HepG2 (cell line): ENCODE measurements around the gene CRY1. TPM values are rescaled to one million over a fixed set of nuclear protein-coding genes. Genes with fewer than 3 reads are reported as not detected.

ENCODE experiments used
- ATAC-seq: fragments of 200-7000 bp; cut with Tn5 transposase; 3 replicates; pipeline ENCODE4 v1.9.1; 2020; ENCODE audit warnings: mild to moderate bottlenecking, moderate library complexity
- Bru-seq: library from RNA; stranded (reverse); fragments of 400-500 nt; gene quantifications from one replicate; lab custom pipeline; 2021; lab: Mats Ljungman, UMichigan
- BruChase-seq, 2 experiments: library from RNA; stranded (reverse); fragments of 400-500 nt; gene quantifications; one replicate each; lab custom pipeline; 2021; lab: Mats Ljungman, UMichigan
- BruUV-seq: library from RNA; stranded (reverse); fragments of 400-500 nt; replicated peaks from 2 replicates; lab custom pipeline; 2021; lab: Mats Ljungman, UMichigan
- CTCF ChIA-PET: fragments of 300-600 bp; formaldehyde crosslinking; extraction: SDS; loops from one replicate; lab custom pipeline; 2021; ENCODE audit warnings: low total read pairs, inconsistent platforms, low intra/inter-chr PET ratio; lab: Yijun Ruan, JAX
- POLR2A ChIA-PET: fragments of 350-600 bp; sonication (Branson Sonifier 250); formaldehyde crosslinking; loops from one replicate; lab custom pipeline; 2020; ENCODE audit warnings: antibody characterized with exemption, inconsistent platforms; lab: Yijun Ruan, JAX
- DNase-seq: peaks from one replicate; pipeline ENCODE4 v3.0.0-alpha.2; 2015; ENCODE audit warnings: low spot score
- FAIRE-seq: peaks from 3 replicates; lab custom pipeline; 2011; peaks lifted over from hg19 to GRCh38; lab: Jason Lieb, UNC
- H2AFZ ChIP-seq: one replicate; pipeline ENCODE4 v1.6.1; 2011; ENCODE audit warnings: low read length, inconsistent platforms
- H3K27ac ChIP-seq: fragments of 300-600 bp; 3 replicates; pipeline ENCODE4 v1.8.0; 2011; ENCODE audit warnings: mixed run types, mild to moderate bottlenecking, mixed read lengths, low read length, inconsistent platforms; ENCODE audit not compliant: insufficient read depth; ENCODE audit errors: extremely low read length
- H3K27me3 ChIP-seq, 2 experiments: fragments of 200-600 bp in 1 of 2; 2 replicates in 1 of 2; 3 replicates in 1 of 2; pipeline versions ENCODE4 v1.6.0 to v1.8.0; 2011; ENCODE audit warnings: low read length in 2 of 2, mild to moderate bottlenecking in 2 of 2, moderate library complexity in 2 of 2, inconsistent platforms in 1 of 2; ENCODE audit not compliant: insufficient read depth in 2 of 2, control insufficient read depth in 1 of 2
- H3K36me3 ChIP-seq, 2 experiments: fragments of 200-600 bp in 1 of 2; replicated peaks in 1 of 2; 2 replicates in 1 of 2; 3 replicates in 1 of 2; pipeline versions ENCODE4 v1.5.1 to v1.8.0; 2011; ENCODE audit warnings: low read length in 2 of 2, inconsistent platforms in 1 of 2; ENCODE audit not compliant: insufficient read depth in 2 of 2, control insufficient read depth in 1 of 2
- H3K4me1 ChIP-seq: 2 replicates; pipeline ENCODE4 v1.5.1; 2012; ENCODE audit warnings: low read length, inconsistent platforms; ENCODE audit not compliant: insufficient read depth
- H3K4me2 ChIP-seq: 2 replicates; pipeline ENCODE4 v1.6.0; 2011; ENCODE audit warnings: low read depth, low read length, inconsistent platforms
- H3K4me3 ChIP-seq, 3 experiments: fragments of 200-600 bp in 1 of 3; sonication (generic), shearing (Covaris generic) in 1 of 3; replicated peaks in 1 of 3; 2 replicates each; pipeline ENCODE4 v1.5.1; 2011 to 2016; ENCODE audit warnings: low read length in 3 of 3, inconsistent platforms in 2 of 3, low read depth in 2 of 3, mild to moderate bottlenecking in 2 of 3, control low read depth in 1 of 3, mixed read lengths in 1 of 3; ENCODE audit not compliant: insufficient read depth in 1 of 3
- H3K79me2 ChIP-seq: one replicate; pipeline ENCODE4 v1.6.1; 2011; ENCODE audit warnings: low read length, inconsistent platforms; ENCODE audit not compliant: insufficient read depth
- H3K9ac ChIP-seq: 2 replicates; pipeline ENCODE4 v1.6.0; 2011; ENCODE audit warnings: mild to moderate bottlenecking, low read depth, low read length, inconsistent platforms; ENCODE audit not compliant: insufficient read depth
- H3K9me3 ChIP-seq: 2 replicates; pipeline ENCODE4 v1.5.1; 2012; ENCODE audit warnings: mild to moderate bottlenecking, low read length
- H4K20me1 ChIP-seq: 2 replicates; pipeline ENCODE4 v1.6.0; 2011; ENCODE audit warnings: inconsistent platforms, mild to moderate bottlenecking, low read length, moderate library complexity; ENCODE audit not compliant: insufficient read depth
- ARHGAP35 ChIP-seq: sonication (generic); formaldehyde crosslinking; IDR thresholded peaks from 2 replicates; pipeline ENCODE4 v1.9.0; 2022; ENCODE audit warnings: mild to moderate bottlenecking, inconsistent platforms, moderate library complexity, missing genetic modification reagents, borderline replicate concordance
- CREM ChIP-seq, 2 experiments: sonication (generic) in 1 of 2; formaldehyde crosslinking in 1 of 2; IDR thresholded peaks; 2 replicates each; pipeline versions ENCODE4 v1.4.0 to v1.6.1; 2016 to 2020; ENCODE audit warnings: antibody characterized with exemption in 1 of 2, mild to moderate bottlenecking in 1 of 2, missing genetic modification reagents in 1 of 2
- HDAC6 ChIP-seq: fragments of 200-600 bp; sonication (generic); IDR thresholded peaks from 2 replicates; pipeline ENCODE4 v1.7.0; 2017; ENCODE audit warnings: mild to moderate bottlenecking, antibody characterized with exemption, low read length, low read depth
- HNRNPUL1 ChIP-seq: fragments of 200-400 bp; formaldehyde crosslinking; IDR thresholded peaks from 2 replicates; pipeline ENCODE4 v1.6.1; 2017; ENCODE audit warnings: low read depth, mild to moderate bottlenecking, low read length, moderate library complexity
- WIZ ChIP-seq: sonication (generic); formaldehyde crosslinking; IDR thresholded peaks from 2 replicates; pipeline ENCODE4 v1.5.1; 2020; ENCODE audit warnings: mild to moderate bottlenecking, missing genetic modification reagents
- ZFY ChIP-seq: sonication (generic); formaldehyde crosslinking; IDR thresholded peaks from 2 replicates; pipeline ENCODE4 v1.4.0; 2020; ENCODE audit warnings: missing genetic modification reagents
- ZNF557 ChIP-seq: sonication (generic); formaldehyde crosslinking; IDR thresholded peaks from 2 replicates; pipeline ENCODE4 v1.4.0; 2020; ENCODE audit warnings: missing genetic modification reagents
- WGBS: methylation state at CpG from one replicate; pipeline ENCODE4 v1.1.6; 2017; ENCODE audit warnings: low lambda C conversion rate; 5-methylcytosine and 5-hydroxymethylcytosine counted together
- in situ Hi-C: cut with HindIII; loops from 2 replicates; pipeline ENCODE4 v1.10.0; 2017; ENCODE audit warnings: low pct_unique_long_range_greater_than_20kb; ENCODE audit not compliant: extremely low pct_ligation_motif_present
- intact Hi-C: fragments of 100-400 bp; cut with micrococcal nuclease; formaldehyde crosslinking; loops from one replicate; pipeline ENCODE4 v1.10.0; 2022; ENCODE audit not compliant: unreplicated experiment
- long read RNA-seq, 2 experiments: library from RNA in 1 of 2; library from polyadenylated mRNA in 1 of 2; stranded (forward) in 1 of 2; unstranded in 1 of 2; transcript quantifications; one replicate each; pipeline ENCODE4 v2.0.0, GENCODE V29; 2019 to 2022
- polyA minus RNA-seq, 3 experiments: library from RNA; depleted of rRNA, polyadenylated mRNA; stranded (reverse); fragments of >200 nt; gene quantifications; 2 replicates each; pipeline ENCODE4 v1.2.3, GENCODE V29; 2011; ENCODE audit warnings: low replicate concordance in 1 of 3
- polyA plus RNA-seq, 8 experiments: library from polyadenylated mRNA; depleted of rRNA in 3 of 8; stranded (reverse) in 7 of 8; unstranded in 1 of 8; fragments of >200 nt; fragmentation: Illumina TruSeq in 4 of 8; extraction: Trizol in 4 of 8; gene quantifications; 2 replicates each; pipeline versions ENCODE4 v1.2.1 to v1.2.3, GENCODE V29; 2011 to 2016; ENCODE audit warnings: low read depth in 4 of 8, missing spikeins in 1 of 8, mixed read lengths in 1 of 8; ENCODE audit not compliant: insufficient read depth in 1 of 8
- total RNA-seq, 5 experiments: library from RNA; depleted of rRNA; stranded (reverse); fragments of >200 nt; fragmentation: Illumina TruSeq; extraction: Trizol; gene quantifications; 2 replicates each; pipeline ENCODE4 v1.2.3, GENCODE V29; 2016; ENCODE audit warnings: low read depth in 1 of 5
- TF ChIP-seq, protein P1 (sequence below): sonication (generic); formaldehyde crosslinking; IDR thresholded peaks from 2 replicates; pipeline ENCODE4 v1.5.1; 2020; ENCODE audit warnings: missing genetic modification reagents, mild to moderate bottlenecking, borderline replicate concordance
- TF ChIP-seq, protein P2 (sequence below): sonication (generic); formaldehyde crosslinking; IDR thresholded peaks from 2 replicates; pipeline ENCODE4 v1.8.1; 2022; ENCODE audit warnings: mild to moderate bottlenecking, missing genetic modification reagents

CRY1 gene
- total RNA-seq (2016; rRNA removed; fragmentation: Illumina TruSeq; extraction: Trizol) (13.9 and 16.2 TPM in 2 replicates), polyA plus RNA-seq (2011; rRNA removed) (10.0 and 11.4 TPM in 2 replicates), polyA minus RNA-seq (2011; rRNA and poly(A)+ RNA removed; ENCODE audit: low replicate concordance) (5.5 and 7.3 TPM in 2 replicates), Bru-seq, nascent RNA (percentile 62 among the genes with signal in this experiment), BruChase-seq, experiment 1, labeled RNA remaining after a 6-hour chase (percentile 62 among the genes with signal in this experiment), BruChase-seq, experiment 2, labeled RNA remaining after a 2-hour chase (percentile 59 among the genes with signal in this experiment)
- total RNA-seq (2016; cell fraction: cytosol; rRNA removed; fragmentation: Illumina TruSeq; extraction: Trizol; ENCODE audit: low read depth): 2.1 and 4.7 TPM in 2 replicates
- total RNA-seq (2016; cell fraction: insoluble cytoplasmic fraction; rRNA removed; fragmentation: Illumina TruSeq; extraction: Trizol): 15.3 and 15.7 TPM in 2 replicates
- total RNA-seq (2016; cell fraction: membrane; rRNA removed; fragmentation: Illumina TruSeq; extraction: Trizol): 6.4 and 7.1 TPM in 2 replicates
- total RNA-seq (2016; cell fraction: nucleus; rRNA removed; fragmentation: Illumina TruSeq; extraction: Trizol): 15.0 and 16.0 TPM in 2 replicates
- 3.6 and 4.8 TPM in 2 replicates for polyA plus RNA-seq (2011; cell fraction: cytosol; rRNA removed)
- 34.2 and 41.9 TPM in 2 replicates for polyA plus RNA-seq (2011; cell fraction: nucleus; rRNA removed)
- polyA plus RNA-seq (2012): 10.3 and 12.9 TPM in 2 replicates
- 0.71 and 0.82 TPM in 2 replicates for polyA plus RNA-seq (2016; cell fraction: cytosol; fragmentation: Illumina TruSeq; extraction: Trizol; ENCODE audit: low read depth)
- 14.1 and 15.2 TPM in 2 replicates for polyA plus RNA-seq (2016; cell fraction: insoluble cytoplasmic fraction; fragmentation: Illumina TruSeq; extraction: Trizol; ENCODE audit: low read depth)
- 2.0 and 2.4 TPM in 2 replicates for polyA plus RNA-seq (2016; cell fraction: membrane; fragmentation: Illumina TruSeq; extraction: Trizol; ENCODE audit: low read depth)
- 28.5 and 29.3 TPM in 2 replicates for polyA plus RNA-seq (2016; cell fraction: nucleus; fragmentation: Illumina TruSeq; extraction: Trizol; ENCODE audit: insufficient read depth, low read depth)
- 4.3 and 5.8 TPM in 2 replicates for polyA minus RNA-seq (2011; cell fraction: cytosol; rRNA and poly(A)+ RNA removed)
- polyA minus RNA-seq (2011; cell fraction: nucleus; rRNA and poly(A)+ RNA removed): 21.1 and 23.1 TPM in 2 replicates
- long read RNA-seq, experiment 1, partial matches to known transcripts: 0 of 6 reads
- long read RNA-seq, experiment 1, other reads (novel, unspliced or antisense): 2 of 6 reads
- long read RNA-seq, experiment 2, transcript CRY1-201 (13 exons, 3,267 nt): major isoform, 8 of 19 reads
- long read RNA-seq, experiment 2, partial matches to known transcripts: 4 of 19 reads
- long read RNA-seq, experiment 2, other reads (novel, unspliced or antisense): 7 of 19 reads

DNA sequence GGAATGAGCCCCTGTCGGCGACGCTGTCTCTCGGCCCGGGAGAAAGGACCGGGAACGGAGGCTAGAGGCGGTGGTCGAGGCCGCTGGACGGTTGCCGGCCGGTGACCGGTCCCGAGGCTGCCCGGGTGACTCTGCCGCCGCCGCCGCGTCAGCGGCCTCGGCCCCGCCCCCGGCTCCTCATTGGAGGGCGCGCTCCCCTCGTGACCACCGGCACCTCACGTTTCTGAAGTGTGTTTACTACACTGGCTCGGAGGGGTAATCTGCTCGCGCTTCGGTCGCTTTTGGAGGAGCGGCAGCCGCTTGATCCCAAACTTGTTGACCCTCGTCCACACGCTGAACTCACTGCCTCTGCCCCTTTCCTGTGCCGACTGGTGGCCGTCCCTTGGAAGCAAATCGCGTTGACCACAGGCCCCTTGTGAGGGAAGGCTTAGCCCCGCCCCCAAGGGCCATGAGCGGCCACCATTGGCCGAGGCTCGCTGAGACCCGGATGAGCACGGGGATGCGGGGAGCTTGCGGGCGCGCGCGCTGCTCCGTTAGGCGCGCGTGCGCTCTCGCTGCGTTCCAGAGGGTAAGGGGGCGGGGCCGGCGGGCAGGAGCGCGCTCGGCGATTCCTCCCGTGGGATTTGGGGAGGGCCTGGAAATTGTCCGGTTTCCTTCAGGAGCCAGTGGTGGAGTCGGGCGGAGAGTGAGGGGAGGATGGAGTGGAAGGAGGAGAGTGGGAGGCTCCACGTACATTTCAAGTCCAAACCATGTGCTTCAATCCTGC lies at the start of gene CRY1:
TSS of gene CRY1 (minus strand) at position 133 of the 766 bp plus-strand sequence. CDS start 588 bp downstream, outside the sequence.
- 2% methylated on average over 16 of the region's 74 CpGs for WGBS
- POLR2A ChIA-PET: interaction anchor here (0.9 to 1.3 kb wide), 6 partner anchors 11 to 736 kb away, joined by 3 to 12 read pairs (median 8); partner anchors contain the start of genes MTERF2, POLR3B and TMEM263
- BruUV-seq: no TSS peak
- TF ChIP-seq, protein P1, sequence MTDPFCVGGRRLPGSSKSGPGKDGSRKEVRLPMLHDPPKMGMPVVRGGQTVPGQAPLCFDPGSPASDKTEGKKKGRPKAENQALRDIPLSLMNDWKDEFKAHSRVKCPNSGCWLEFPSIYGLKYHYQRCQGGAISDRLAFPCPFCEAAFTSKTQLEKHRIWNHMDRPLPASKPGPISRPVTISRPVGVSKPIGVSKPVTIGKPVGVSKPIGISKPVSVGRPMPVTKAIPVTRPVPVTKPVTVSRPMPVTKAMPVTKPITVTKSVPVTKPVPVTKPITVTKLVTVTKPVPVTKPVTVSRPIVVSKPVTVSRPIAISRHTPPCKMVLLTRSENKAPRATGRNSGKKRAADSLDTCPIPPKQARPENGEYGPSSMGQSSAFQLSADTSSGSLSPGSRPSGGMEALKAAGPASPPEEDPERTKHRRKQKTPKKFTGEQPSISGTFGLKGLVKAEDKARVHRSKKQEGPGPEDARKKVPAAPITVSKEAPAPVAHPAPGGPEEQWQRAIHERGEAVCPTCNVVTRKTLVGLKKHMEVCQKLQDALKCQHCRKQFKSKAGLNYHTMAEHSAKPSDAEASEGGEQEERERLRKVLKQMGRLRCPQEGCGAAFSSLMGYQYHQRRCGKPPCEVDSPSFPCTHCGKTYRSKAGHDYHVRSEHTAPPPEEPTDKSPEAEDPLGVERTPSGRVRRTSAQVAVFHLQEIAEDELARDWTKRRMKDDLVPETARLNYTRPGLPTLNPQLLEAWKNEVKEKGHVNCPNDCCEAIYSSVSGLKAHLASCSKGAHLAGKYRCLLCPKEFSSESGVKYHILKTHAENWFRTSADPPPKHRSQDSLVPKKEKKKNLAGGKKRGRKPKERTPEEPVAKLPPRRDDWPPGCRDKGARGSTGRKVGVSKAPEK (CRISPR knock-in tag): no peak
- TF ChIP-seq HDAC6: no peak
- 0 out of 2 replicates have a peak, but pooled peaks have one; percentile 37 for TF ChIP-seq ZNF557 (CRISPR knock-in tag)
- TF ChIP-seq WIZ (CRISPR knock-in tag): no peak
- TF ChIP-seq, protein P2, sequence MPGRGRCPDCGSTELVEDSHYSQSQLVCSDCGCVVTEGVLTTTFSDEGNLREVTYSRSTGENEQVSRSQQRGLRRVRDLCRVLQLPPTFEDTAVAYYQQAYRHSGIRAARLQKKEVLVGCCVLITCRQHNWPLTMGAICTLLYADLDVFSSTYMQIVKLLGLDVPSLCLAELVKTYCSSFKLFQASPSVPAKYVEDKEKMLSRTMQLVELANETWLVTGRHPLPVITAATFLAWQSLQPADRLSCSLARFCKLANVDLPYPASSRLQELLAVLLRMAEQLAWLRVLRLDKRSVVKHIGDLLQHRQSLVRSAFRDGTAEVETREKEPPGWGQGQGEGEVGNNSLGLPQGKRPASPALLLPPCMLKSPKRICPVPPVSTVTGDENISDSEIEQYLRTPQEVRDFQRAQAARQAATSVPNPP (CRISPR knock-in tag): peak; percentile 70; the same call in 1 of the 2 replicates
- peak; percentile 90 for TF ChIP-seq ZFY
- TF ChIP-seq HNRNPUL1: no peak
- TF ChIP-seq ARHGAP35 (CRISPR knock-in tag): no peak
- TF ChIP-seq CREM (IDR thresholded peaks at IDR 0.05): no peak; the same call in 1 of the 2 replicates
- TF ChIP-seq CREM (CRISPR knock-in tag; IDR thresholded peaks at IDR 0.05): no peak

More for the DNA sequence above, at the start of gene CRY1:
- no peaks in the 10 kb centered on the region; a peak in 1 of 5 replicates for H3K27me3 ChIP-seq
- FAIRE-seq: peak; percentile 73
- DNase-seq: peak; percentile 89
- H3K79me2 ChIP-seq: peaks cover 30% of the 10 kb centered on the region
- CTCF ChIA-PET: no interaction called here
- peak within 1 kb of the TSS; percentile 97 for H3K9ac ChIP-seq
- H2AFZ ChIP-seq: peak within 1 kb of the TSS; percentile 86
- peak; percentile 91 for ATAC-seq
- H3K9me3 ChIP-seq: 0 out of 2 replicates have a peak, but pooled peaks cover 8% of the 10 kb centered on the region
- H3K4me3 ChIP-seq: peak within 1 kb of the TSS; percentile 70 to 95 (median 78)
- H3K27ac ChIP-seq: peak within 1 kb of the TSS; percentile 99
- peak within 1 kb of the TSS; percentile 92 for H3K4me2 ChIP-seq
- intact Hi-C loops (loop anchor here (2.0 kb wide), 1 partner anchor 137 kb away; no protein-coding TSS in a partner anchor), in situ Hi-C loops (no loop called here)
- H3K36me3 ChIP-seq: no peaks in the 10 kb centered on the region
- no peaks in the 10 kb centered on the region for H4K20me1 ChIP-seq
- H3K4me1 ChIP-seq: peaks cover 24% of the 10 kb centered on the region
